Putamen (tissue), 1 donor: ENCODE measurements around the gene ATOH1.

Experiments
- DNase-seq: peaks from one replicate; pipeline ENCODE4 v3.0.0-alpha.2; 2016; ENCODE audit warnings: low spot score

The ATOH1 gene, protein sequence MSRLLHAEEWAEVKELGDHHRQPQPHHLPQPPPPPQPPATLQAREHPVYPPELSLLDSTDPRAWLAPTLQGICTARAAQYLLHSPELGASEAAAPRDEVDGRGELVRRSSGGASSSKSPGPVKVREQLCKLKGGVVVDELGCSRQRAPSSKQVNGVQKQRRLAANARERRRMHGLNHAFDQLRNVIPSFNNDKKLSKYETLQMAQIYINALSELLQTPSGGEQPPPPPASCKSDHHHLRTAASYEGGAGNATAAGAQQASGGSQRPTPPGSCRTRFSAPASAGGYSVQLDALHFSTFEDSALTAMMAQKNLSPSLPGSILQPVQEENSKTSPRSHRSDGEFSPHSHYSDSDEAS

DNA sequence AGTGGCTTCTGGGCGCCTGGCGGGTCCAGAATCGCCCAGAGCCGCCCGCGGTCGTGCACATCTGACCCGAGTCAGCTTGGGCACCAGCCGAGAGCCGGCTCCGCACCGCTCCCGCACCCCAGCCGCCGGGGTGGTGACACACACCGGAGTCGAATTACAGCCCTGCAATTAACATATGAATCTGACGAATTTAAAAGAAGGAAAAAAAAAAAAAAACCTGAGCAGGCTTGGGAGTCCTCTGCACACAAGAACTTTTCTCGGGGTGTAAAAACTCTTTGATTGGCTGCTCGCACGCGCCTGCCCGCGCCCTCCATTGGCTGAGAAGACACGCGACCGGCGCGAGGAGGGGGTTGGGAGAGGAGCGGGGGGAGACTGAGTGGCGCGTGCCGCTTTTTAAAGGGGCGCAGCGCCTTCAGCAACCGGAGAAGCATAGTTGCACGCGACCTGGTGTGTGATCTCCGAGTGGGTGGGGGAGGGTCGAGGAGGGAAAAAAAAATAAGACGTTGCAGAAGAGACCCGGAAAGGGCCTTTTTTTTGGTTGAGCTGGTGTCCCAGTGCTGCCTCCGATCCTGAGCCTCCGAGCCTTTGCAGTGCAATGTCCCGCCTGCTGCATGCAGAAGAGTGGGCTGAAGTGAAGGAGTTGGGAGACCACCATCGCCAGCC, at the start of gene ATOH1:
Gene ATOH1 (plus strand): TSS at position 422 of the 663 bp plus-strand sequence. CDS start 174 bp downstream, at position 596.
- no peak for DNase-seq

- no peak for DNase-seq
These were observed 49.3 kb upstream of the ATOH1 start for GRCh38 chr4:93779228-93779627.

- no peak for DNase-seq
These were observed 48.5 kb upstream of the ATOH1 start for GRCh38 chr4:93780080-93780479.

GRCh38 chr4:93781198-93781597, 47.4 kb upstream of the ATOH1 start:
- no peak for DNase-seq

- no peak for DNase-seq
These were observed 42.4 kb upstream of the ATOH1 start for GRCh38 chr4:93786149-93786548.

DNA sequence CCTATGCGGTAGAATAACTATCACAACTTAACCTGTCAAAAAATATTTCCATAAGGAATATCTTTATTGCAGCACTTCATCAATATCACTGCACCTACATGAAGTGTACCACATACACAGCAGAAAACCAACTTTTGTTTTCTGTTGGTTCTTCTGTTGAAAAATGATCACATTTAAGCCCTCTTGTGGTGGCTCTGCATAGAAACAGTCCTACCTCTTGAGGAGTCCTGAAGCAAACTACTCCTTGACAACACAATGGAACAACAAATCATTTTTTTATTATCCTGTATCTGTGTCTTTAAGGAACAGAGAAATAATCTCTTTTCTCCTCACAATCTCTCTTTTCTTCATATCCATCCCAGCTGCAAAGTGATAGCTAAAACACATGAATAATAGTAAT, 39.8 kb upstream of the ATOH1 start:
- no peak for DNase-seq

DNA sequence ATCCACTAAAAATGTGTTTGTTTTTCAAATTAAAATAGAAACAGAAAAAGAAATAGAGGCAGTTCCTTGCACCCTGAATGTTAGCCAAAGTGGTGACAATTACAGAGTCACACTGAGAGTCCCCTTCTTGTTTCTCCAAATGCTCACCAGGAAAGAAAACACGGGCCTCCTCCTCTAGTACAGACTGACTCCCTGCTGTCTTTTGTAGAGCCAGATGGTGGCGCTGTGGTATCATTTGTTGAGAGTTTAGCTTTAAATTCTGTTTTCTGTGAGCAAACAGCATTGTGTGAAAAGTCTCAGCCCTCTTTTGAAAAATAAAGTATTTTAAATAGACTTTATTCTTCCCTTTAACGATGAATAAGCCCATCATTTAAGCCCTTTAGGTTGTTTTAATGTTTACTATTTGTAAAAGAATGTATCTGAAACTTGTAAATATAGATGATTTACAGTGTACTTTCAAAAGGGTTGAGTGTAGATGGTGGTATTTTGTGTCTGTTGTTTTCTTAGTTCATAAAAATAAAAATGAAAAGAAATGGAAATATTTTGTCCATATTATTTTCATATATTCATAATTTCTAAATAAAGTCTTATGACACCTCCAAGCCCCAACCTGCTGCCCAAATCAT, 36.9 kb upstream of the ATOH1 start:
- peak; percentile 47 for DNase-seq

- no peak for DNase-seq
These were observed 26.5 kb upstream of the ATOH1 start for GRCh38 chr4:93802045-93802444.

GRCh38 chr4:93809773-93810172, 18.8 kb upstream of the ATOH1 start:
- DNase-seq = no peak

- no peak for DNase-seq
These were observed 18.1 kb upstream of the ATOH1 start for GRCh38 chr4:93810340-93810992.

DNA sequence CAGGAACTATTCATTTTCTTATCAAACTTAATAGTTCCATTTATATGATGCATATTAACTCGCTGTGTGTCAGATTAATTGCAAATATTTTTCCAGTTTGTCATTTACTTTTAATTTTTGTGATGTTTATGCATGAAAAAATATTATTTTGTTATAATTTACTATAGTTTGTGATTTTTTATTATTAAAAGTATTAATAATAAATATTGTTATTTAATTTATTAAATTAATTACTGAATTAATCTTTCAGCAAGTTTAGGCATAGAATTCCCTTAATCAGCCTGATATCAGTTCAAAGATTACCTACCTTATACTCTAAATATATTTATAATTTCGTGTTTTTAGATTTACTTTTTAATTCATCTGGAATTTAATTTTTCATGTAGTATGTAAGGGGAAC, 15.5 kb upstream of the ATOH1 start:
- no peak for DNase-seq

- no peak for DNase-seq
These were observed 14.4 kb upstream of the ATOH1 start for GRCh38 chr4:93814141-93814540.

DNA sequence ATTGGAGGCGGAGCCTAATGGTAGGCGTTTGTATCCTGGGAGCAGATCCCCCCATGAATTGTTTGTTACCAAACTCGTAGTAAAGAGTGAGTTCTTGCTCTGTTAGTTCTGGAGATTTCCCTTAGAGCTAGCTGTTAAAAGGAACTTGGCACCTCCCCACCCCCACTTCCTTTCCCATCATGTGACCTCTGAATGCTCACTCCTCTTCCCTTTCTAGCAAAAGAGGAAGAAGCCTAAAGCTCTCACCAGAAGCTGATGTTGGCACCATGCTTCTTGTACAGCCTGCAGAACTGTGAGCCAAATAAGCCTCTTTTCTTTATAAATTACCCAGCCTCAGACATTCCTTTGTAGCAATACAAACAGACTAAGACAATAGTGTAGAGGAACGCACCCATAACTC, 13.8 kb upstream of the ATOH1 start:
- DNase-seq = peak; percentile 21

DNA sequence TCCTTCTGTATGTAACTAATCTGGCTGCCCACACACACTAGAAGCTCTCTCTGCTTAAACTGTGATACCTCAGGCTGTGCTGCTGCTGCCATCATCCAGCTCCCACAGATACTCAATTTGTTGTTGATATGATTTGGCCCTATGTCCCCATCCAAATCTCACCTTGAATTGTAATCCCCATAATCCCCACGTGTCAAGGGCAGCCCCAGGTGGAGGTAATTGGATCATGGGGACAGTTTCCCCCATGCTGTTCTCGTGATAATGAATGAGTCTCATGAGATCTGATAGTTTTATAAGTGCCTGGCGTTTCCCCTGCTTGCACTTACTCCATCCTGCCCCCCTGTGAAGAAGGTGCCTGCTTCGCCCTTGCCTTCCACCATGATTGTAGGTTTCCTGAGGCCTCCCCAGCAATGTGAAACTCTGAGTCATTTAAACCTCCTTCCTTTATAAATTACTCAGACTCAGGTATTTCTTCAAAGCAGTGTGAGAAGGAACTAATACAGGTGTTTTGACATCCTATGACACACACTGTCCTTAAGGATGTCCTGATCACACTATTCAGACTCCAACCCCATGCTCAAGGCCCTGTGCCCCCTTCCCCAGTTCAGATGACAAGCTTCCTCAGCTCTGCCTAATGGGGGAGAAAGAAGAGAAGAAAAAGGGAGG, 2.9 kb upstream of the ATOH1 start:
- no peak for DNase-seq

GRCh38 chr4:93827272-93827947, 1.1 kb upstream of the ATOH1 start:
- DNase-seq = no peak

GRCh38 chr4:93828995-93829819, 654 bp downstream of the ATOH1 start:
- no peak for DNase-seq

DNA sequence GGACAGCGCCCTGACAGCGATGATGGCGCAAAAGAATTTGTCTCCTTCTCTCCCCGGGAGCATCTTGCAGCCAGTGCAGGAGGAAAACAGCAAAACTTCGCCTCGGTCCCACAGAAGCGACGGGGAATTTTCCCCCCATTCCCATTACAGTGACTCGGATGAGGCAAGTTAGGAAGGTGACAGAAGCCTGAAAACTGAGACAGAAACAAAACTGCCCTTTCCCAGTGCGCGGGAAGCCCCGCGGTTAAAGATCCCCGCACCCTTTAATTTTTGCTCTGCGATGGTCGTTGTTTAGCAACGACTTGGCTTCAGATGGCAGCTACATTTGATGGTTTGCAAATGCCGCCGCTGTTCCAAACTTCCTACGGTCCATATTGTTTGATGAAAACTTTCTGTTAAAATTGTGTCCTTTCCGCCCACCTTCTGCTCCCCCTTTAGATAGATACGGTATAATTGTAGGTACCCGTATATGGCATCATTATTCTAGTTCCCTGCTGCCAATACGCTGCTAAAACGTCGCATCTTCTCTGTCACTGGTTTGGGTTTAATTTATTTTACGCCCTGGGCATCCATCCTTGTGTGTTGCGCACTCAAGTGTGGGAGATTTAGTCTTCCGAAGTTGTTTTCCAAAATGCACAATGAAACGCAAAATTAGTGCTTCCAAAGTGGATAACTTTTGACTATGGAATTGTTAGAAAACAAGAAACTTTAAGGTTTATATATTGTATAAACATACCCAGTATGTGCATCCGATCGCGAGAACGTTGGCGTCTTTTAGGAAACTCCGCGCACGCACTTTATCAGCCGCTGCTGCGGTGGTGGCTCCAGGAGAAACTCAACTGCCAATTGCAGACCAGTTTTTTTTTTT, 1.5 kb downstream of the ATOH1 start:
- no peak for DNase-seq

GRCh38 chr4:93831716-93832496, 3.4 kb downstream of the ATOH1 start:
- no peak for DNase-seq
